K562 (cell line): ENCODE measurements around the gene ANKRD13B. TPM values are rescaled to one million over a fixed set of nuclear protein-coding genes. Genes with fewer than 3 reads are reported as not detected.

Experiments used
- ATAC-seq: fragments of 200-7000 bp; cut with Tn5 transposase; 3 replicates; pipeline ENCODE4 v1.9.1; 2020; ENCODE audit warnings: moderate library complexity
- BruUV-seq: library from RNA; stranded (reverse); fragments of 400-500 nt; replicated peaks from 2 replicates; lab custom pipeline; 2021; lab: Mats Ljungman, UMichigan
- CTCF ChIA-PET: fragments of 300-600 bp; formaldehyde crosslinking; extraction: SDS; loops from one replicate; lab custom pipeline; 2021; ENCODE audit warnings: low intra/inter-chr PET ratio; lab: Yijun Ruan, JAX
- POLR2A ChIA-PET: fragments of 300-600, 350-650 bp; sonication (Branson Sonifier 250); formaldehyde crosslinking; extraction: SDS; loops from one replicate; lab custom pipeline; 2021; ENCODE audit warnings: antibody characterized with exemption, inconsistent platforms; lab: Yijun Ruan, JAX
- DNase-seq, 4 experiments: peaks; one replicate each; pipeline versions ENCODE4 v3.0.0 to v3.0.0-alpha.2; 2011 to 2018; ENCODE audit warnings: low spot score in 3 of 4, mixed read lengths in 3 of 4; ENCODE audit errors: extremely low read depth in 1 of 4
- FAIRE-seq: peaks from 2 replicates; lab custom pipeline; 2011; peaks lifted over from hg19 to GRCh38; lab: Jason Lieb, UNC
- H2AFZ ChIP-seq: 2 replicates; pipeline ENCODE4 v1.6.0; 2011; ENCODE audit warnings: low read depth, low read length, control low read depth, inconsistent platforms
- H3K27ac ChIP-seq: fragments of 200-600 bp; 3 replicates; pipeline ENCODE4 v1.8.0; 2011; ENCODE audit warnings: low read depth, mild to moderate bottlenecking, control low read depth, inconsistent platforms, low read length, moderate library complexity, mixed read lengths; ENCODE audit errors: extremely low read depth
- H3K27me3 ChIP-seq, 2 experiments: fragments of 300-600 bp in 1 of 2; 2 replicates in 1 of 2; 3 replicates in 1 of 2; pipeline versions ENCODE4 v1.6.0 to v1.8.0; 2011; ENCODE audit warnings: inconsistent platforms in 2 of 2, low read length in 2 of 2, mild to moderate bottlenecking in 1 of 2, mixed read lengths in 1 of 2, moderate library complexity in 1 of 2; ENCODE audit not compliant: control insufficient read depth in 2 of 2, insufficient read depth in 2 of 2
- H3K36me3 ChIP-seq: fragments of 300-600 bp; 3 replicates; pipeline ENCODE4 v1.8.0; 2011; ENCODE audit warnings: mild to moderate bottlenecking, low read length, inconsistent platforms; ENCODE audit not compliant: control insufficient read depth, insufficient read depth
- H3K4me1 ChIP-seq, 2 experiments: fragments of 200-600 bp in 1 of 2; replicated peaks in 1 of 2; 2 replicates in 1 of 2; 3 replicates in 1 of 2; pipeline versions ENCODE4 v1.5.1 to v1.8.0; 2011; ENCODE audit warnings: inconsistent platforms in 2 of 2, low read length in 2 of 2, mild to moderate bottlenecking in 1 of 2, mixed read lengths in 1 of 2, moderate library complexity in 1 of 2; ENCODE audit not compliant: control insufficient read depth in 2 of 2, insufficient read depth in 2 of 2
- H3K4me2 ChIP-seq: 2 replicates; pipeline ENCODE4 v1.6.1; 2011; ENCODE audit warnings: low read length, control low read depth, inconsistent platforms, mixed read lengths; ENCODE audit not compliant: insufficient read depth
- H3K4me3 ChIP-seq: fragments of 200-600 bp; sonication (generic), shearing (Covaris generic); 2 replicates; pipeline ENCODE4 v1.5.1; 2016; ENCODE audit warnings: control low read depth, inconsistent platforms
- H3K79me2 ChIP-seq: fragments of 200-600 bp; 3 replicates; pipeline ENCODE4 v1.8.0; 2011; ENCODE audit warnings: low read length, inconsistent platforms; ENCODE audit not compliant: control insufficient read depth, insufficient read depth
- H3K9ac ChIP-seq, 2 experiments: 2 replicates each; pipeline versions ENCODE4 v1.6.0 to v1.6.1; 2011; ENCODE audit warnings: low read depth in 2 of 2, low read length in 2 of 2, control low read depth in 1 of 2, inconsistent platforms in 1 of 2, mild to moderate bottlenecking in 1 of 2, mixed read lengths in 1 of 2; ENCODE audit not compliant: insufficient read depth in 1 of 2
- H3K9me1 ChIP-seq: one replicate; pipeline ENCODE4 v1.6.0; 2011; ENCODE audit warnings: inconsistent platforms, mild to moderate bottlenecking, low read length, moderate library complexity; ENCODE audit not compliant: control insufficient read depth, insufficient read depth
- H3K9me3 ChIP-seq: replicated peaks from 2 replicates; pipeline ENCODE4 v1.5.1; 2011; ENCODE audit warnings: low read depth, low read length, inconsistent platforms; ENCODE audit not compliant: control insufficient read depth, insufficient read depth
- H4K20me1 ChIP-seq: replicated peaks from 2 replicates; pipeline ENCODE4 v1.6.1; 2011; ENCODE audit warnings: low read length, inconsistent platforms, mixed read lengths; ENCODE audit not compliant: control insufficient read depth, insufficient read depth
- ETV5 ChIP-seq: sonication (generic); formaldehyde crosslinking; IDR thresholded peaks from 2 replicates; pipeline ENCODE4 v1.4.0; 2020; ENCODE audit warnings: low read depth, mild to moderate bottlenecking, missing genetic modification reagents
- HDGF ChIP-seq: fragments of 450-650 bp; IDR thresholded peaks from 2 replicates; pipeline ENCODE4 v1.6.1; 2016
- PHTF2 ChIP-seq: fragments of 250-450 bp; sonication (Bioruptor Pico); IDR thresholded peaks from 2 replicates; pipeline ENCODE4 v1.5.0; 2021; ENCODE audit warnings: mild to moderate bottlenecking
- SIRT6 ChIP-seq: IDR thresholded peaks from one replicate; pipeline ENCODE4 v1.6.1; 2012; ENCODE audit warnings: low read depth, mild to moderate bottlenecking, control low read depth, inconsistent platforms, low read length, moderate library complexity
- WGBS: fragments of 100-300 bp; shearing (Covaris generic); methylation state at CpG from one replicate; pipeline ENCODE4 v1.1.6; 2016; ENCODE audit warnings: low coverage, mixed read lengths; ENCODE audit not compliant: insufficient coverage; ENCODE audit errors: missing lambda C conversion rate; 5-methylcytosine and 5-hydroxymethylcytosine counted together
- in situ Hi-C: fragments of 300-500 bp; cut with MboI; formaldehyde crosslinking; loops from 4 replicates; pipeline ENCODE4 v1.15.0; 2018; ENCODE audit warnings: inconsistent platforms, mixed read lengths
- intact Hi-C: fragments of 100-400 bp; cut with micrococcal nuclease; formaldehyde crosslinking; loops from 2 replicates; pipeline ENCODE4 v1.14.2; 2022
- polyA plus RNA-seq, 8 experiments: library from polyadenylated mRNA; depleted of rRNA in 4 of 8; stranded (reverse) in 5 of 8; unstranded in 3 of 8; fragments of >200 nt; fragmentation: Nextera tagmentation in 2 of 8; fragmentation: Illumina TruSeq in 1 of 8; extraction: Ambion mirVana in 2 of 8; extraction: Trizol in 1 of 8; gene quantifications; 2 replicates each; pipeline versions ENCODE4 v1.2.1 to v1.2.3, GENCODE V29; 2011 to 2014; ENCODE audit warnings: inconsistent platforms in 1 of 8, missing spikeins in 1 of 8
- total RNA-seq, 7 experiments: library from RNA; depleted of rRNA in 6 of 7; stranded (reverse); fragments of >200 nt in 6 of 7; fragmentation: Illumina TruSeq in 2 of 7; extraction: Trizol in 2 of 7; gene quantifications; 2 replicates each; pipeline versions ENCODE4 v1.2.1 to v1.2.3, GENCODE V29; 2011 to 2021; ENCODE audit warnings: low replicate concordance in 1 of 7
- TF ChIP-seq, protein P1 (sequence below): fragments of 250-450 bp; sonication (Bioruptor Pico); IDR thresholded peaks from 2 replicates; pipeline ENCODE4 v1.4.0; 2020; ENCODE audit warnings: mild to moderate bottlenecking

ANKRD13B gene
- total and polyA plus RNA-seq, 9 of the 15 experiments (the other 6 are each of a cell fraction or from before 2014, with no cell fraction given) = 0.15 to 28.1 (median 4.6) TPM

DNA sequence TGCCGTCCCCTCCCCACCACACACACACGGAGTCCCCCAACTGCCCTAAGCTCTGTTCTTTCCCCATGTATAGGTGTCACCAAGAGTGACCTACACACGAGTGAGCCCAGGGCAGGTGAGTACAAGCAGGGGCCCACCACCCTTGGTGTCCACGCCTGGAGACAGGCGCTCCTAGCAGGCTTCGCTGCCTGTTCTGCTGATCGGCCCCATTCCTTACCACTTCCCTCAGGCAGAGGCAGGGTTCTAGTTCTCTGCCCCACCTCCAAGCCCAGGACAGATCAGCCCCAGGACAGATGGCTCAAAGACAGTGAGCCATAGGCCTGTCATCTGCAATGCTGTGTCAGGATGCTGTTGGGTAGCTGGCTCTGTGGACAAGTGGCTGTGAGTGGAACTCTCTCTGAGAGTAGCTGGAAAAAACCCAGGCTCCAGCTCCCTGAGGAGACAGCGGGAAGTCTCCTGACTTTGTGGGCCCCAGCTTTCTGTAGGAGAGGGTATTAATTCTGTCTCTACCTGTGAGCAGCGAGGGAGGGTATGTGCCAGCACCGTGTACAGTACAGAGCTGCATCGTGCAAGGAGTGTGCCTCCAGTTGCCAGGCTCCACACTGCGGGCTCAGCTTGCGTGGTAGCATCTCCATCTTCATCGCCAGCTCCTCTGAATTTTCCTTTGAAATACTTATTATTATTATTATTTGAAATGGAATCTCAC lies 23.5 kb upstream of the ANKRD13B start:
- FAIRE-seq = peak; percentile 67
- WGBS = 70% methylated on average over 13 of the region's 14 CpGs
- no peak overlapping the region; the same call in 2 of the 3 replicates for H3K27ac ChIP-seq

DNA sequence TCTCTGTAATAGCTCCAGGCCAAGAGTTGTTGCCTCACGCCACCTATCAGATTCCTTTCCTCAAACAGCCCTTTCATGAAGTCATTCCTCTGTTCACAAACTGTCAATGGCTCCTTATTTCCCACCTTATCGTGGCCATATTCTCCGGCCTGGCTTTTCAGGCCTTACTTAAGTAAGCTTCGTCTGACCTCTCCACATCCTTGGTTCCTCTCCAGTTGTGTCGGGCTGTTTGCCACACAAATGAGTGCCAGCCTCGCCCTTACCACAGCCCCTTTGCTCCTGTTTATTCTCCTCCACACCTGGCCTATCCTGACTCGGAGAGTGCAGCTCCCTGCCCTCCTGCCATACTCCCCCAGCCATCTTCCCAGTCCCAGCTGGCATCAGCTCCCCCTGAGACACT lies 22.4 kb upstream of the ANKRD13B start:
- TF ChIP-seq SIRT6 = no peak
- TF ChIP-seq ETV5 = no peak
- TF ChIP-seq, protein P1, sequence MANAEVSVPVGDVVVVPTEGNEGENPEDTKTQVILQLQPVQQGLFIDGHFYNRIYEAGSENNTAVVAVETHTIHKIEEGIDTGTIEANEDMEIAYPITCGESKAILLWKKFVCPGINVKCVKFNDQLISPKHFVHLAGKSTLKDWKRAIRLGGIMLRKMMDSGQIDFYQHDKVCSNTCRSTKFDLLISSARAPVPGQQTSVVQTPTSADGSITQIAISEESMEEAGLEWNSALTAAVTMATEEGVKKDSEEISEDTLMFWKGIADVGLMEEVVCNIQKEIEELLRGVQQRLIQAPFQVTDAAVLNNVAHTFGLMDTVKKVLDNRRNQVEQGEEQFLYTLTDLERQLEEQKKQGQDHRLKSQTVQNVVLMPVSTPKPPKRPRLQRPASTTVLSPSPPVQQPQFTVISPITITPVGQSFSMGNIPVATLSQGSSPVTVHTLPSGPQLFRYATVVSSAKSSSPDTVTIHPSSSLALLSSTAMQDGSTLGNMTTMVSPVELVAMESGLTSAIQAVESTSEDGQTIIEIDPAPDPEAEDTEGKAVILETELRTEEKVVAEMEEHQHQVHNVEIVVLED = no peak
- TF ChIP-seq, all 486 proteins: peak for 0
- Histone ChIP-seq H3K79me2 (no peaks in the 10 kb centered on the region), H3K9ac (no peak overlapping the region), H3K4me1 (peaks cover 3 to 68% of the 10 kb centered on the region in 2 experiments; a peak in 4 of 5 replicates), H4K20me1 (no peaks in the 10 kb centered on the region), H3K27ac (no peak overlapping the region), H3K4me3 (no peak overlapping the region), H3K36me3 (peaks cover 23% of the 10 kb centered on the region; the same call in 2 of the 3 replicates), H3K9me3 (no peaks in the 10 kb centered on the region), H3K27me3 (no peaks in the 10 kb centered on the region), H2AFZ (no peak overlapping the region), H3K9me1 (peaks cover 3% of the 10 kb centered on the region), H3K4me2 (no peak overlapping the region)
- intact Hi-C loops (no loop called here), in situ Hi-C loops (no loop called here)
- CTCF ChIA-PET = no interaction called here
- FAIRE-seq (no peak), ATAC-seq (no peak), DNase-seq (no peak)
- WGBS = 74% methylated on average over 7 of the region's 7 CpGs
- POLR2A ChIA-PET = no interaction called here
- BruUV-seq = TSS peak; percentile 41

More for the DNA sequence above, 23.5 kb upstream of the ANKRD13B start:
- H3K9me1 ChIP-seq = peaks cover 3% of the 10 kb centered on the region
- H3K27me3 ChIP-seq = no peaks in the 10 kb centered on the region
- H3K9me3 ChIP-seq = no peaks in the 10 kb centered on the region
- in situ Hi-C loops (no loop called here), intact Hi-C loops (no loop called here)
- H3K36me3 ChIP-seq = peaks cover 13% of the 10 kb centered on the region; the same call in 2 of the 3 replicates
- peak overlapping the region; percentile 66 to 96 for H3K9ac ChIP-seq
- peak overlapping the region; percentile 57 for H3K4me3 ChIP-seq
- BruUV-seq = TSS peak; percentile 40
- H2AFZ ChIP-seq = peak overlapping the region; percentile 91
- peaks cover 3 to 61% of the 10 kb centered on the region in 2 experiments; a peak in 4 of 5 replicates for H3K4me1 ChIP-seq
- POLR2A ChIA-PET = no interaction called here
- CTCF ChIA-PET = no interaction called here
- H4K20me1 ChIP-seq = no peaks in the 10 kb centered on the region
- H3K4me2 ChIP-seq = peak overlapping the region; percentile 79
- TF ChIP-seq HDGF (0 out of 2 replicates have a peak, but pooled peaks have one; percentile 49), PHTF2 (CRISPR knock-in tag) (no peak)
- peak; percentile 2; the same call in 2 of the 3 replicates for ATAC-seq
- no peaks in the 10 kb centered on the region for H3K79me2 ChIP-seq
- DNase-seq = peak in 1 of 4 experiments; percentile 36
